HG03432 (cell line): ENCODE measurements around the gene NSG2.
A peak's percentile ranks its signal among the peaks of the same experiment; 100 is the strongest.

Experiments
- ATAC-seq: cut with Tn5 transposase; IDR thresholded peaks from one replicate; pipeline ENCODE4 v1.9.1; 2021; ENCODE audit warnings: mild to moderate bottlenecking, moderate library complexity; ENCODE audit not compliant: unreplicated experiment

The NSG2 gene

DNA sequence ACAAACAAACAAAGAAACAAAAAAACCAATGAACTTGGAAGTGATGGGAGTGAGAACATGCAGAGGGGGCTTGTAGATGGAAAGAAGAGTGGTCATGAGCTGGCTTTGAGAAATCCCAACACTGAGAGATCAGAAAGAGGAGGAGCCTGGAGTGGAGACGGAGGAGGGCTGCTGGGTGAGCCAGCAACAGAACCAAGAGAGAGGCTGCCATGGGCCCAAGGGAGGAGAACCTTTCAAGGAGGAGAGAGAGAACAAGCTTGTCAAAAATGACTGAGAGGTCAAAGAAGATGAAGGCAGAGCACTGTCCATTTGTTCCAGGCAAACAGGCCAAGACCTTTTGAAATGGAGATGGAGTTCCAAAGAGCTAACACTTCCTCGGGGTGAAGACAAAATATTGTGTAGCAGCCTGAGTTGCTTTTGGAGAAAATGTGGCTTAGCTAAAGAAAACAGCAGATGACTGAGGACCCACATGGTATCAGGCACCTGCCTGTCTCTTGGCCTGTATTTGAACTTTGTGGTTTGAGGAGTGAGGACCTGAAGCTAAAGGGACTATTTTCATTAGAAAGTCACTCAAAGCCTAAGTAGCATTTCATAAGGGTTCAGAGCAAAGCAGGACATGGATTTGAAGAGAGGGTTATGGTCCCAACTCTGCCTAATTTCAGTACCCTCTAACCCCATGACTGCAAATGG is 13.1 kb downstream of the NSG2 start:
- no peak for ATAC-seq

- no peak for ATAC-seq
Observed at GRCh38 chr5:174059247-174059646, 13.7 kb downstream of the NSG2 start.

- no peak for ATAC-seq
Observed at GRCh38 chr5:174063082-174063756, 17.7 kb downstream of the NSG2 start.

DNA sequence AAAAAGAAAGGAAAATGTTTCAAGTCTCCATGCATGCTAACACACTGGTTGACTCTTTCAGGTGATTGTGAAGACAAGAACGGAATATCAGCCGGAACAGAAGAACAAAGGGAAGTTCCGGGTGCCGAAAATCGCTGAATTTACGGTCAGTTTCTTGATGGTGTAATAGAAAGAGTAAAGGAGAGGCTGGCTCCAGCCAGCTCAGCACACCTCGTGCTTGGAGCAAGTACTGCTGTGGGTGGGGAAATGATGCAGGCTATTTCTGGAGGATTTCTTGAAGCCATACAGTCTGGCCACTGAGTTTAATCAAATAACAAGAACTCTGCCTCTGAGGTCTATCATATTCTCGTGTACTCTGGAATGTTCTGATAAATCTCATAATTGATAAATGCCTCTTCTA is 18.7 kb downstream of the NSG2 start:
- no peak for ATAC-seq

GRCh38 chr5:174065528-174066197 is 20.2 kb downstream of the NSG2 start:
- no peak for ATAC-seq

GRCh38 chr5:174067499-174067898 is 22.0 kb downstream of the NSG2 start:
- ATAC-seq, result no peak

DNA sequence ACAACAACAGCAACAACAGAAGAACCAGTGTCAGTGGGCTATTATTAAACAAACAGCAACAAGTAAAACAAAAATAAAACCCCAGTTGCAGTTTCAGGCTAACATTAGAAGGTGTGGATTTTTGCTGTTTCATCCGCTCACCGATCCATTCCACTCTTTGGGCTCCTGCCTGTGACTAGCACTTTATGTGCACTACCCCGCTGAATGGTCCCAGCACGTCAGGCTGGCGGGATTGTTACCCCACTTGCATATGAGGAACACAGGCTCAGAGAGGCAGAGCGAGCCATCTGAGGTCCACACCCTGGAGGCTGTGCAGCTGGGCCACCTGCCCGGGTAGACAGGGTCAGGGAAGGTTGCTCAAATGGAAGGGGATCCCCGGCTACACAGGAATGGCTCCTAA is 26.0 kb downstream of the NSG2 start:
- no peak for ATAC-seq

GRCh38 chr5:174073122-174073660 is 27.7 kb downstream of the NSG2 start:
- ATAC-seq, result no peak

GRCh38 chr5:174074369-174074768 is 28.9 kb downstream of the NSG2 start:
- ATAC-seq, result no peak

DNA sequence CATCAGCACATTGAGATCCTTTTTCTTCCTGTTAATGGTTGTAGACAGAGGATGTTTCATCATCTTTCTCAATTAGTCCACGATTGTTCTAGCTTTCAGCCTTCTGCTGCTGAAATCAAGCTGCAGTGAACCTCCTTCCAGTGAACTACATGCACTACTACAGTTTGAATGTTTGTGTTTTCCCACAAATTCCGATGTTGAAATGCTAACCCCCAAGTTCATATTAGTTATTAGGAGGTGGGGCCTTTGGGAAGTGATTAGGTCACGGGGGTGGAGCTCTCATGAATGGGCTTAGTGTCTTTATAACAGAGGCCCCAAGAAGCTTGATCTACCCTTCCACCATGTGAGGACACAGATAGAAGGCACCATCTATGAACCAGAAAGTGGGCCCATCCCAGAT is 32.9 kb downstream of the NSG2 start:
- no peak for ATAC-seq

GRCh38 chr5:174082286-174082685 is 36.8 kb downstream of the NSG2 start:
- no peak for ATAC-seq

DNA sequence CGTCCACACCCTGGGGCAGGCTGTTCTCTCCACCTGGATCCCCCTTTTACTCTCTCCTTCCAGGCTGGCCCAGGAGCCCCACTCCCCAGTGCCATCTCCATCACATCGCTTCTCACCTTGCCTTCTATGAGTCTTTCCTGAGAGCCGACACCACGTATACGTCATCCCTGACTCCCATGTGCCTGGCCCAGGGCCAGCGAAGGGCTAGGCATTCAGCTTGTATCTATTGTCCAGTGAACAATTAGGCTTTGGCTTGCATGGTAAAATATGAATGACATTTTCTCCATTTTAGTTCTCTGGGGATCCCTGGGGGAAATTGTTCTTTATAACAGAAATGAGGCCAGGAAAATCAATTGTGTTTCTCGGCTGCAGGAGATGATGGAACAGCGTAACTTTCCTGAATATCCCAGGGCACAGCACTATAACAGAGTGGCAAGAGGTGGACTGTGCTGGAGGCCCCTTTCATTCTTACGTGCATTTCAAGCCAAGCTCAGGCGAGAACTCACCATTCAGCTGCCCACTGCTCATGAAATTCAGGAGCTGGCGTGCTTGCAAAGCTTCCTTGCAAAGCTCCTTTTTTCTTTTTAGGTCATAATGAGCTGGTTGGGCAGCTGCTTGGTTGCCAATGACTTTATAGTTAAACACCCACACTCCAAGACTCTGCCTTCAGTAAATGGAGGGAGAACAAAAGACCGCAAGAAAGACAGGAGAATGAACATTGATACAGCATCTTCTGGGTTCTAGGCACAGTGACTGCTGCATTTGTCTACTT is 37.7 kb downstream of the NSG2 start:
- ATAC-seq, result no peak

DNA sequence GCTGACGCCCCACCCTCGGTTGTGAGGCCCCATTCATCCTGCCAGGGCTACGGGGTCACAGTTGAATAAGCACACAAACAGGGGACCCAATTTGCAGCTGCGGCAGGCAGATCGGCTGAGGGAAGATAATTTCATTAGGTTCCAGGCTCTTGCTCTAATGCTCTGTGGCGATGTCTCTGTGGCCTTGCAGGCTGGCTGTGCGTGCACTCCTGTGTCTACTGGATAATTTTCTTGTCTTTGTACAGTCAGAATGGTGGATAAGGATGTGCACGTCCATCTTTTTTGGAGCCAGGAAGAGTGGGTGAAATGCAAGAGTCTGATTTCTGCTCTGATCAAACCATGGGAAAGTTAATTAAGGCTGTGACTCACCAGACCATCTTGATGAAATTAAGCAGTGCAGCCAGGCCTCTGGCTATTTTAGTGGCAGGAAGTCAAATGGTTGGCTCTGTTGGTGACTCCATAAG is 39.2 kb downstream of the NSG2 start:
- ATAC-seq, result no peak

DNA sequence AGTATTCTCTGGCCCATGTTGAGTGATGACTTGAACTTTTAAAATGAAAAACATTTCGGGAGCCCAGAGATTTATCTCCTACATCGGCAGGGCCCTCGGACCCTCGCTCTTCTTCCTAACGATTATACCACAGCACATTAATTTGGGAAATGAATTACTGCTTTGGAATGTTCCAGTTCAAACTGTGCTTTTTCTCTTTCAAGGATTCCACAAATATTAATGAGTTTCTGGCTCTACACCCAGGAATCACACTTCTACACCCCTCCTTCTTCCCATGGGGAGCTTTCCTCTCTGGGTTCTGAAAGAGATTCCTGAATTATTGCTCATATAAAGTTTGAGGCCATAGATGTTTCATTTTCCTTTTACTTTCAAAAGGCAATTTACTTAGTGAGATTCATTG is 41.2 kb downstream of the NSG2 start:
- ATAC-seq, result no peak

DNA sequence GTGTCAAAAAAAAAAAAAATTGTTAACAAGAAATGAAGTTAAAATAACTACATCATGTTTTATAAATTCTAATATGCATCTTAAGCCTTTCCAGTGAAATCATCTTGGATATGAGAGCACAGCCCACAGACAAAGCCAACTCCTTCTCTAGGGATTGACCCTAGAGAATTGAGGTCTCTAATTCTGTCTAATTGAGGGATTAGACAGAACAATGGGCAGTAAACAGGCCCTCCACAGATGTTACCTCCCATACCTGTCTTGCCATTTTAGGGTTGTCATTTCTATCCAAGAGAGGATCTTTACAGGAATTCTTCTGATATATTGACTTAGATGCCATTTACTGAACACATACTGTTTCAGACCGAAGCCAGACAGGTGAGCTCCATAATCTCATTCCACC is 42.3 kb downstream of the NSG2 start:
- no peak for ATAC-seq

GRCh38 chr5:174090129-174090528 is 44.6 kb downstream of the NSG2 start:
- no peak for ATAC-seq

DNA sequence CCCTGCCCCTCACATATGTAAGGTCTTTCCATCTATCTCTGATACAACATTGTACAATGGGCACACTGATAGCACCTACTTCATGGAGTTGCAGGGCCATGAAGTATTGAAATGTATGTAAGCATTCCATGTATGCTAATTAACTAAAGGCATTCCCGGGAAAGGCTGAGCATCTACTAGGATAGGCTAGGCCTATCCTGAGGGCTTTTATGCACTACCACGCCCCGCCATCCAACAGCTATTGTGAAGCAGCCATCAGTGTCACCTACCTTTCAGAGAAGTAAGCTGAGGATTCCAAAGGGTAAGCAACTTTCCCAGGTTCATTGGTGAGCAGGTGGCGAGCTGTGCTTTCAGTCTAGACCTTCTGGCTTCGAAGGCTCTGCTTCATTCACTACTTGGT is 47.6 kb downstream of the NSG2 start:
- no peak for ATAC-seq

DNA sequence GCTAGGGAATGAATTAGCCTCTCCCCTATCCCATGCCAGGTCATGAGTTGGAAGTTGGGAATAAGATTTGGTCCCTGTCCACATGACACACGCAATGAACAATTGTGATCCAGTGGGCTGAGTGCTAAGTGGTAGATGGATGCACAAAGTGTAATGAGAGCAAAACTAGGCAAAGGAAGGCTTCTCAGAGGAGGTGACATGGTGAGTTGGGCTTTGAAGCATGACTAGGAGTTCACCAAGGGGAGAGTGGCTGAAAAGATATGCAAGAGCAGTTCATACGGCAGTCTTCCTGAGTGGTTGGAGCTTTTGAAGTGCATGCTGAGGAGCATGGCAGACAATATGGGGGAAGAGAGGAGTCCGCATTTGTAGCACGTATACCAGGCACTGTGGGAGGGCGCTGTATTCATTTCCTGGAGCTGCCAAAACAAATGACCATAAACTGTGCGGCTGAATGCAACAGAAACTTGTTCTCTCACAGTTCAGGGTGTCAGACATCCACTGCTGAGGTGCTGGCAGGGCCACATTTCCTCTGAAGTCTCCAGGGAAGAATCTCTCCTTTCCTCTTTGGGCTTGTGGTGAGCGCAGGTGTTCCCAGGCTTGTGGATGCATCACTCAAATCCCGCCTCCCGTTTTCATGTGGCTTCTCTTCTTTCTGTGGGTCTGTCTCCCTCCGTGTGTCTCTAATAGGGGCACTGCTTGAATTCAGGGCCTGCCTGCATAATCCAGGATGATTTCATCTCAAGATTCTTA is 49.5 kb downstream of the NSG2 start:
- peak; percentile 44 for ATAC-seq

- ATAC-seq, result no peak
Observed at GRCh38 chr5:174096619-174097018, 51.1 kb downstream of the NSG2 start.

DNA sequence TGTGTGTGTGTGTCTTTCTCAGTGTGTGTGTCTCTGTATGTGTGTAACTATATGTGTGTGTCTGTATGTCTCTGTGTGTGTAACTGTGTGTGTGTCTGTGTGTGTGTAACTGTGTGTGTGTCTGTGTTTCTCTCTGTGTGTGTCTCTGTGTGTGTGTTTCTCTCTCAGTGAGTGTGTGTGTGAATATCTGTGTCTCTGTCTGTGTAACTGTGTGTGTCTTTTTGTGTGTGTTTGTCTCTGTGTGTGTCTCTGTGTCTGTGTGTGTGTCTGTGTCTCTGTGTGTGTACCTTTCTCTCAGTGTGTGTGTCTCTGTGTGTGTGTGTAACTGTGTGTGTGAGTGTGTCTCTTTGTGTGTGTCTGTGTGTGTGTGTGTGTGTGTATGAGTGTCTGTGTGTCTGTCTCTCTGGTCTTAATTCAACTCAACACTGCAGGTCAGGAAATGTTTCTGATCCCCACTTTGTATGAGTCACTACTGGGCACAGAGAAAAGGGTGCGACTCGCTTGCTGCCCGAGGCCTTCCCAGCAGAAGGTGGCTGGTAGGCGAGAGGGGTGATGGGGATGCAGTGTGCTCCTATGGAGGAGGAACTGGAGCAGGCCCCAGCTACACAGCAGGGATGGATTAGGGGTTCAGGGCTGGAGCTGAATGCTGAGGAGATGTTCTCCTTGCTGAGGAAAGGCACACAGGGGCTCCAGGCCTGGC is 52.1 kb downstream of the NSG2 start:
- no peak for ATAC-seq
